Measurements from ENCODE around the gene ZSCAN10.

DNA sequence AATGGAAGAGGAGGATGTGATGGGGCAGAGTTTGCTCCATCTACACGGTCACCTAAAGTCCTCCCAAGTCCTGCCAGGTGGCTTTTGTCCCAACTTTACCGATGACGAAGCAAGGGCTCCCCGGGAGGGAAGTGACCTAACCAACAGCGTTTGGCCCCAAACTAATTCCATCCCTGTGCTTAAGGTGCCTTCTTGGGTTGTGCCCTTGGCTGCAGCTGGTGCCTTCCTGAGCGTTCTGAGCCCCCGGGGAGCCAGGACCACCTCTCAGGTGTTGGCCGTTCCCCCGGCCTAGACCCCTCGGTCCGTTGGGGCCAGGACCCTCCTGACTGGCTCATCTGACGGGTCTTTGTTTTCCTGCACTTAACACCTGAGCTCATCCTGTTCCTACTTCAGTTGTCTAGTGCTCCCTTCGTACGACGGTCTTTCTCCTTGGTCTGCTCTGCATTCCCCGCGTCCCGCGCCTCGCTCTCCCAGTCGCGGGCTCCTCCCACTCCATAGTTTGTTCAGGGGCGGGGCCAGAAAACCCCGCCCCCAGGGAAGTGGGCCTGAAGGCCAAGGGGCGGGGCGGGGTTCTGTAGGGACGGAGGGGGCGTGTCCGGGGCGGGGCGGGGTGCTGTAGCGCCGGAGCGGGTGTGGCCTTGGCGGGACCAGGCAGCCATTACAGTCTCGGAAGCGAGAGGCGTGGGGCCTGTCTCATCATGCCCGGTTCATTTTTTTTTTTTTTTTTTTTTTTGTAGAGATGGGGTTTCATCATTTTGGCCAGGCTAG, 822 bp upstream of the ZSCAN10 start:
- TF ChIP-seq POLR2AphosphoS5 (IDR thresholded peaks at IDR 0.05; ENCODE audit: low read depth, low read length) (no peak), TAF1 (IDR thresholded peaks at IDR 0.05; ENCODE audit: borderline replicate concordance, insufficient read depth, low read length) (no peak), FOXP2 (optimal IDR thresholded peaks at IDR 0.05; ENCODE audit: borderline replicate concordance, extremely low read depth, extremely low read length, insufficient read depth) (no peak), REST (IDR thresholded peaks at IDR 0.05; ENCODE audit: insufficient read depth in 1 of 2, low read depth in 2 of 2, low read length in 2 of 2) (no peak), SIN3A (IDR thresholded peaks at IDR 0.05; ENCODE audit: borderline replicate concordance, insufficient read depth, low read length) (no peak)

Measured in PFSK-1 (cell line).